SK-MEL-5 (cell line): ENCODE data around the gene SLC51A. TPM values are rescaled to one million over a fixed set of nuclear protein-coding genes. Genes with fewer than 3 reads are reported as not detected.
"Not testable (repeated sequence)": the region's sequence is repeated elsewhere in the genome, so short reads cannot be mapped to it uniquely, and the experiment has no call there.

Source experiments
- DNase-seq: peaks from one replicate; pipeline ENCODE4 v3.0.0-alpha.2; 2016; ENCODE audit warnings: low read depth, low spot score
- in situ Hi-C: cut with HindIII; loops from 2 replicates; pipeline ENCODE4 v1.10.0; 2016; ENCODE audit warnings: low sequenced_read_pairs, high pct_unique_total_duplicates, low pct_unique_long_range_greater_than_20kb
- total RNA-seq: library from RNA; depleted of rRNA; stranded (reverse); fragments of >200 nt; shearing (Covaris generic); gene quantifications from 2 replicates; pipeline ENCODE4 v1.2.3, GENCODE V29; 2014

SLC51A gene
- total RNA-seq, 1 experiment from 2014 or later: not detected

DNA sequence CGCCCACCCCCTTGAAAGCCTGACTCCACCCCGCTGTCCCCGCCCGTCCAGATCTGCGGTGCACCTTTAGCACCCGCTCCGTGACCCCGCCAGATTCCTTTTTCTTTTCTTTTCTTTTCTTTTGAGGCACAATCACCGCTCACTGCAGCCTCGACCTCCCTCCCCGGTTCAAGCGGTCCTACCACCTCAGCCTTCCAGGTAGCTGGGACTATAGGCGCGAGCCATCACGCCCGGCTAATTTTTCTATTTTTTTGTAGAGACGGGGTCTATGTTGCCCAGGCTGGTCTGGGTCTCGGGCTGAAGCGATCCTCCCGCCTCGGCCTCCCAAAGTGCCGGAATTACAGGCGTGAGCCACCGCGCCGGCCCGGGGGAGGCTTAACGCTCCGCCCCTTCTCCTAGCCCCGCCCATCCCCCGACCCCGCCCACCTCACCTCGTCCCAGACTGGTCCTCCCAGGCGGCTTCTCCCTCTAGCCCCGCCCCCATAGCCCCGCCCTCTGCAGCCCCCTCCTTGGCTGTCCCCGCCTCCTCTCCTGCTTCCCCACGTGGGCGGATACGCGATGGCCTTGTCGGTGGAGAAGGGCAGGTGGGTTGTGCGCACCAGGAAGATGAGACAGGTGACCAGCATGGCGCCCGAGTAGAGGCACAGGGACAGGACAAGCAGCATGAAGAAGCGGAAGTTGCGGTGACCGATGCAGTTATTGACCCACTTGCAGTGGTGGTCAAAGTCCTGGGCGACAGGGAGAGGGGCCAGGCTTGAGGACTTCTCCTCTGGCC lies 8.3 kb upstream of the SLC51A start:
- in situ Hi-C loops: no loop called here
- DNase-seq: peak; percentile 74

DNA sequence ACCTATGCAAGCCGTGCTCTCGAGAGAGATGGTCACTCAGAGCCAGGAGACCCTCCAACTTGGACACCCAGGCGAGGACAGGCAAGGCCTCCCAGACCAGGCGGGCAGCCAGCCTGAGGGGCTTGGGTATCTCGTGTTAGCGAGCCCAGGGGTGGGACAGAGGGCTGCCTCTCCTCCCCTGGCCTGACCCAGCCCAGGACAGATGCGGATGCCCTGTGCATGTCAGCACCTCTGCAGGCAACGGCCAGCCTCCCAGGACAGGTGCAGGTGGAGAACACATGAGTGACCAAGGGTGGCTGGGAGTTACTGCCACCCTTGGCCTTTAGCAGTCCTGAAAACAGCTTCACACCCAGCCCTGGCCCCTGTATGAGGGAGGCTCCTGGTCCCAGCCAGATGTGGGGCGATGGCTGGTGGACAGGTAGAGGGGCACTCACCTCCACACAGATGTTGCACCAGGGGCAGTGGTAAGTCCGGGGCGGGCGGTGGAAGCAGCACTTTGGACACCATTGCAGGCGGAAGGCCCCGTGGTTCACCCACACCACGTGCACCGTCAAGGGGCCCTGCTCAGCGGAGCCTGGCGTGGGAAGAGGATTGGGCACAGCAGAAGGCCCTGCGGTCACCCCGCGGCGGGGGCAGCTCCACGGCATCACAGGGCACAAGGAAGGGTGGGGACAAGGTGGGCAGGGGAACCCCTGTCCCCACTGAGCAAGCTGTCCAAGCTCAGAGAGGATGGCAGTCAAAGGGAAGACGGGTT lies 7.2 kb upstream of the SLC51A start:
- DNase-seq: no peak
- in situ Hi-C loops: no loop called here

DNA sequence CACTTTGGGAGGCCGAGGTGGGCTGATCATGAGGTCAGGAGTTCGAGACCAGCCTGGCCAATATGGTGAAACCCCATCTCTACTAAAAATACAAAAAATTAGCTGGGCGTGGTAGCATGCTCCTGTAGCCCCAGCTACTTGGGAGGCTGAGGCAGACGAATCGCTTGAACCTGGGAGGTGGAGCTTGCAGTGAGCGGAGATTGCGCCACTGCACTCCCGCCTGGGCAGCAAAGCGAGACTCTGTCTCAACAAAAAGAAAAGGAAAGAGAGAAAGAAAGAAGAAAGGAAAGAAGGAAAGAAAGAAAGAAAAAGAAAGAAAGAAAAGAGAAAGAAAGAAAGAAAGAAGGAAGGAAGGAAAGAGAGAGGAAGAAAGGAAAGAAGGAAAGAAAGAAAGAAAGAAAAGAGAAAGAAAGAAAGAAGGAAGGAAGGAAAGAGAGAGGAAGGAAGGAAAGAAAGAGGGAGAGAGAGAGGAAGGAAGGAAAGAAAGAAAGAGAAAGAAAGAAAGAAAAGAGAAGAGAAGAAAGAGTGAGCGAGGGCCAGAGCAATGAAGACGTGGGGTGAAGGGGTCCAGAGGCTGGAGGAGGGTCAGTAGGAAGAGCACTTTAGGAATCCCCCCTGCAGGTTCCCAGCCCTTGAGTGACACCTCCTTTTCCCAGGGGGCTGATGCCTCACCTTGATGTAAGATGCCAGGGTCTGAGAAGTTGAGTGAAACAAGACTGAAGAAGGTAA lies 6.2 kb upstream of the SLC51A start:
- in situ Hi-C loops: not testable (repeated sequence)

DNA sequence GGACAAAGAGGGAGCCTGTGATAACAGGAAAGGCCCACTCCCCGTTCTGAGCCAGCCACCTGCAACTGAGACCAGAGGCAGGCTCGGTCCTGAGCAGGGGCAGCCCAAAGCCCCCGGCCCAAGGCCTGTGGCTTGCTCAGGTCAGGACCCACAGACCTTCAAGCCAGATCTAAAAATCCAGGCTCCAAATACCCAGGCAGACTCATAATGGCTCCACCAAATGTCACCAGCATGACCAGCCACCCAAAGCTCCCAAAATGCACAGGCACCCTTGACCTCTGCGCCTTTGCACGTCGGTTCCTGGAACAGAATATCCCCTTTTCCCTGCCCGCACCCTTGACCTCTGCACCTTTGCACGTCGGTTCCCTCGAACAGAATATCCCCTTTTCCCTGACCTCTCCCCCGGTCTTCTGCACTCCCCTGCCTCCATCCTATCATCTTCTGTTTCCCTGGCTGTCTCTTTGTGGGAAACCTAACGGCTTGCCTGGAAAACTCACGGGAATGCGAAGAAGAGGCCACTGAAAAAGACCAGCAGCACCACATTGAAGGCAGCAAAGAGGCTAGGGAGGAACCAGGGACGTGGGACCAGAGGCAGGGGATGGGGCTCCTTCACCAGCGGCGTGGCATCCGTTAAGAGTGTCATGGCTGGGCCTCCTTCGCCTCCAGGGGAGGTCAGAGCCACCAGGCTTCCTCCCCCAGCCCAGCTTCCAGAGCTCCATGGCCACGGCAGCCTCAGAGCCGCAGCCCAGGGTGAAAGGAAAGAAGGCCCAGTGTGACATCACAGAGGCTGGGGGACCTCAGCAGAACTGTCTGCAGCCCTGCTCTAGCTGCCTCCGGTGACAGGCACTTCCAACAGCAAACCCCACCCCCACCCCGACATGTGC lies 5.4 kb upstream of the SLC51A start, which contains the start of gene ZDHHC19:
ZDHHC19 (minus strand) TSS at position 728 of the 884 bp plus-strand sequence; CDS start at position 643, 85 bp downstream.
- in situ Hi-C loops: no loop called here
- no peak for DNase-seq

More for the DNA sequence above, 6.2 kb upstream of the SLC51A start:
- not testable (repeated sequence) for DNase-seq

DNA sequence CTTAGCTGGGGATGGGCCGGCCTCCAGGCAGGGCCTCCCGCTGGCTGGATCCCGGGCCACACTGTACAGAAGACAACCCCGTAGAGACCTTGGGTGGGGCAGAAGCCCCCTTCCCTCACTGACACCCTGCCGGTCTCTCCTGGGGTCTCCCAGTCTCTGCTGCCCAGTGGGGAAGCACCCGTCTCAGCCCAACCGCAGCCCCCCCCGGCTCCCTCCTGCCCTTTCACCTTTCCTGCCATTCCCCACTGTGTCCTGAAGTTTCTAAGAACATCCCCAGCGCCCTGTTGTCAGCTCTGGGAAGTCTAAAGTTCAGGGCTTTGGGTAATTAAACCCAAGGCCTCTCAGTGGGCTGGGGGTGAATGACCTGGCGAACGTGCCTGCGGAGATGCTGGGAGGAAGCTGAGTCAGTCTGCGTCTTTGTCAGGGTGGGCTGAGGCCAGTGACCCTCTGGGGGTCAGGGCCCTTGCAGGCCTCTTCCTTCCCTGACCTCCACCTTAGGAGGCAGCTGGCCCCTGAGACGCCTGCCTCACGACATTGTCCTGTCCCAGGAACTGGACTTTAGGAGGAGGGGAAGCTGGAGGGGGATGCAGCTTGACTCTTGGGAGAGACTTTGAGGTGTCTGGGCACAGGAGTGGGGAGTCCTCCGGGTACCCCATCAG lies 1.4 kb upstream of the SLC51A start:
- in situ Hi-C loops: no loop called here
- DNase-seq: no peak

DNA sequence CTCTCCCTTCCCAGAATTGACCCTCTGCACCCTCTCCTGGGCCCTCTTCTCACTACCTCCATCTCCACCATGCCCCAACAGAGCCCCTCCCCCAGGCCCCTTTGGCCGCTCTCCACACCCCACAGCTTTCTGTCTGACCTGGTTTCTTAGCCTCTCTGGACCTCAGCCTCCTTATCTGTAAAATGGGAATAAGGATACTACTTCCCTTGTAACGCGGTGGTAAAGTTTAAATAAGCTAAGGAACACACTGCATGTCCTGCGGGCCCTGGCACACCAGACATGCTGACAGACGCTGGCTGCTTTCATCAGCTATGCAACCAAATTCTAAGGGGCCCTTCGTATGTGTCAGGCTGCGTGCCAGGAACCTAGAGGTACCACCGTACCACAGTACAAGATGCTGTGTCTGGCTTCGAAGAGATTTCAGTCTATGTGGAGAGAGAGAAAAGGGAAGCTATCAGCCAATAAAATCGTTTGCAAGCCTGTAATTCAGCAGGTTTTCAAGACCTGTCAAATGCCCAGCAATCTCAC lies 777 bp upstream of the SLC51A start:
- no peak for DNase-seq
- in situ Hi-C loops: no loop called here

DNA sequence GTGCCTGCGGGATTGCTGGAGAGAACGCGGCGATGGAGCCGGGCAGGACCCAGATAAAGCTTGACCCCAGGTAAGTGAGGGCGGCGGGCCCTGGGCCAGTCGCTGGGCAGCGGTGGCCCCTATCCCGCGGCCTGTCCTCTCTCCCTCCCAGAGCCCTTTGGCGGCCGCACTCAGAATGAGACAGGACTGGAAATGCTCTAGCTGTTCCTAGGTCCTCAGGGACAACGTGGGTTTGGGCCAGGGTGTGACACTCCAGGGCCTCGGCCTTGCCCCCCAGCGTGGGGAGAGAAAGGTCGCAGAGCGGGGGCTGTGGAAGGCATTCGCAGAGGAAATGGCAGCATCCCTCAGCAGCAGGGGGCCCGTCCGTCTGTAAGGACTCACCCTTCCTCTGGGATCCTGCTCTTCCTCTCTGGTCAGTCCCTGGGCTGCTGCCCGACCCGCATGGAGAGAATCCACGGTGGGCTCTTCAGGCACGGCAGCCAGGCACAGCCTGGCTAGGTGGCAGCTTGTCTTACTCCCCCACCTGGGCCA lies 412 bp downstream of the SLC51A start:
- in situ Hi-C loops: no loop called here
- no peak for DNase-seq

DNA sequence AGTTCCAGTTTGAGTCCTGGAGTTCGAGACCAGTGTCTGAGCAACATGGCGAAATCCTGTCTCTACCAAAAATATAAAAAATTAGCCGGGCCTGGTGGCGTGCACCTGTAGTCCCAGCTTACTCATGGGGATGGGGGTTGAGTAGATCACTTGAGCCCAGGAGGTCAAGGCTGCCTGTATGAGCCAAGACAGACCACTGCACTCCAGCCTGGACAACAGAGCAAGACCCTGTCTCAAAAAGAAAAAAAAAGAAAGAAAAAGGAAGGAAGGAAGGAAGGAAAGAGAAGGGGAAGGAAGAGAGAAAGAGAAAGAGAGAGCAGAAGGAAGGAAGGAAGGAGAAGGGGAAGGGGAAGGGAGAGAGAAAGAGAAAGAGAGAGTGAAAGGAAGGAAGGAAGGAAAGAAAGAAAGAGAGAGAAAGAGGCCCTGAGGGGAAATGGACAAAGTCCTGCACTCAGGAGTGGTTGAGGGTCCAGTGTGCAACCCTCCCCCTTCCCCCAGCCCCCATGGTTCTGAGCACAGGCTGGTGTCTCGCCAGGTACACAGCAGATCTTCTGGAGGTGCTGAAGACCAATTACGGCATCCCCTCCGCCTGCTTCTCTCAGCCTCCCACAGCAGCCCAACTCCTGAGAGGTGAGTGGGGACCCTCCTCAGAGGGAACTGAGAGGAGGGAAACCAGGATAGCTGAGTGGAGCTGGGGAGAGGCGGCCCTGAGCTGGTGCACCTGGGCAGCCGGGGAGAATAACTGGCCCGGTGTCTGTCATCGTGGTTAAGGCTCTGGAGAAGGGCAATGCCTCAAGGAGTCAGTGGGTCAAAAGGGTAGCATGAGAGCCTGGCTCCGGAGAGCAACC lies 1.2 kb downstream of the SLC51A start:
- in situ Hi-C loops: no loop called here
- DNase-seq: no peak

DNA sequence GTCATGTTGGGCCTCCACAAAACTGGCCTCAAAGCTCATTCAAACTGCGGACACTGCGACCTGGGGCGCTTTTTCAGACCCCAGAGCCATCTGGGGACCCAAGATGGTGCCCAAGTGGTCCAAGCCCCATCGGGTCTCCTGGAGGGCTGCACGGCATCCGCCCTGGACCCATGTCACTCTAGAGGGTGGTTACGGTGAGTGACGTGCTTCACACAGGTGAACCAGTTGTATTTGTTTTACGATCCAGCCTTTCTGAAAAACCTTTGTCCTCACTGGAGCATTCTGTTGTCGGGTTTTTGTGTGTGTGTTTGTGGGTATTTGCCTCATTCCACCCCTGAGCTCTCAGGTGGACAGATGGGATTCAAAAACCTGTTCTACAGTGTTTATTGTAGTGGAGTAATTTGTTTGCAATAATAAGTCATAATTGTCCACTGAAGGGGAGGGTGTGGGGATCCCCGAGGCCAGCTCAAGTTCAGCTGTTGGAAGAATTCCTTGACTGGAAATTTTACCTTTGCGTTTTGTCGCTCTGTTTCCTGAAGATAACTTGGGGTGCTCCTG lies 1.9 kb downstream of the SLC51A start:
- DNase-seq: no peak
- in situ Hi-C loops: no loop called here

DNA sequence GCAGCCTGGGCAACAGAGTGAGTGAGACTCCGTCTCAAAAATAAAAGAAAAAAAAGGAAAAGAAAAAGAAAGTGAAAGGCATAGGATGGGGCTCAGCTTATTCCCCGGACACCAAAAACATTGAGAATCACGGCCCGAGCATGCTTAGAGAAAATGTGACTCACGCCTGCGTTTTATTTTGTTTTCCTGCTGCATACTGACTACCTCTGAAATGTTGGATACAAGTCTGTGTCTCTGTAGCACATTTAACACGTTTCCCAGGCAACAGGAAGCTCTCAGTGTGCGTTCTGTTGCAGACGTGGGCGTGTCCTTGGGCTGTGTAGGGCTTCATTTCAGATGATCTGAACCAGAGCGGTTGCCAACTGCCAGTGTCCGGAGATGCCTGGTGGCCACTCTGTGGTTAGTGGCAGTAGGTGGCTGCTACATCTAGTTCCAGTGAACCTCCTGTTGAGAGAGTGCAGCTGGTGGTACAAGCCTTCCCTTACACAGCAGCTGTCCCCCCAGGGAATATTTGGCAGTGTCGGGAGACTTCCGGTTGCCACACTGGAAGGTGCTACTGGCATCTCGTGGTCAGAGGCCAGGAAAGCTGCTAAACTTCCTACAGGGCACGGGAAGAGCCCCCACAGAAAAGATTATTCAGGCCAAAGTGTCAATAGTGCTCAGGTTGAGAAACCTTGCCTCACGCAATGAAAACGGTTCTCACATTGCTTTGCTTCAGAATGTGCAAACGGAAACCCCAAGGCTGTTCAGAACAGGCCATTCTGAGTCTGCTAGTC lies 3.0 kb downstream of the SLC51A start:
- DNase-seq: peak; percentile 33
- in situ Hi-C loops: no loop called here

DNA sequence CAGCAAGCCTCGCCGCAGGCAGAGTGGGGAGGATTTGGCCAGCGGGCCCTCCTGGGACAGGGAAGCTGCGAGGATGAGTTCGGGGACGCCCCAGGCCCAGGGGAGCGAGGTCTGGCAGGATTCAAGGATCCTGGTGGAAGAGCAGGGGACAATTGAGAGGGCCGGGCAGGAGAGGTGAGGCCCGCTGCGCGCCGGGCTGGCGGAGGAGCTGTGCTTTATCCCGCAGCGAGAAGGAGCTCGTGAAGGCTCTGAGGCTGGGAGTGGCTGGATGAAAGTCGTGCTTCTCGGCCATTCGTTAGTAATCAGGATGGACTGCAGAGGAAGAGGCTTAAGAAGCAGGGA lies 3.6 kb downstream of the SLC51A start:
- DNase-seq: no peak
- in situ Hi-C loops: no loop called here

DNA sequence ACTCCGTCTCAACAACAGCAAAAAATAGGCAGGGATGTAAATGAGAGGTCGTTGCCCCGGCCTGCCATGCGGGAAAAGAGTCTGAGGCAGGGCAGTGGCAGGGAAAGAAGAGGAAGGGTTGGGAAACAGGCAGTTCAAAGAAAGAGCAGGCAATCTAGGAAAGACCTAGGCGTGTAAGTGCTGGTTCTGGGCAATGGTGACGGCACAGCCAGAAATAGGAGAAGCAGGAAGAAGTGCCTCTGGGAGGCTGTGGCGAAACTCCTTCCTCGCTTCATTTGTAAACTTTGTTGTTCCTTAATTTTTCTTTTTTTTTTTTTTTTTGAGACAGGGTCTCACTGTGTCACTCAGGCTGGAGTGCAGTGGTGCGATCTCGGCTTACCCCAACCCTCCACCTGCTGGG lies 4.3 kb downstream of the SLC51A start:
- in situ Hi-C loops: no loop called here

DNA sequence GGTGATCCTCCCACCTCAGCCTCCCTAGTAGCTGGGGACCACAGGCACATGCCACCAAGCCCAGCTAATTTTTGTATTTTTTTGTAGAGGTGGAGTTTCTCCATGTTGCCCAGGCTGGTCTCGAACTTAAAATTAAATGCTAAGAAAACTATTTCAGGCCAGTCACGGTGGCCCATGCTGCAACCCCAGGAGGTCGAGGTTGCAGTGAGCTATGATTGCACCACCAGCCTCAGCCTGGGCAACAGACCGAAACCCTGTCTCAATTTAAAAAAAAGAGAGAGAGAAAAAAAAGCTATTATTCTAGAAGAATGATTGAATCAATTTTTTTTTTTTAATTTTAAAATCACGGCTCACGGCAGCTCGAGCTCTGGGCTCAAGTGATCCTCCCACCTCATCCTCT lies 4.7 kb downstream of the SLC51A start:
- in situ Hi-C loops: no loop called here
- no peak for DNase-seq

More for the DNA sequence above, 4.3 kb downstream of the SLC51A start:
- no peak for DNase-seq

DNA sequence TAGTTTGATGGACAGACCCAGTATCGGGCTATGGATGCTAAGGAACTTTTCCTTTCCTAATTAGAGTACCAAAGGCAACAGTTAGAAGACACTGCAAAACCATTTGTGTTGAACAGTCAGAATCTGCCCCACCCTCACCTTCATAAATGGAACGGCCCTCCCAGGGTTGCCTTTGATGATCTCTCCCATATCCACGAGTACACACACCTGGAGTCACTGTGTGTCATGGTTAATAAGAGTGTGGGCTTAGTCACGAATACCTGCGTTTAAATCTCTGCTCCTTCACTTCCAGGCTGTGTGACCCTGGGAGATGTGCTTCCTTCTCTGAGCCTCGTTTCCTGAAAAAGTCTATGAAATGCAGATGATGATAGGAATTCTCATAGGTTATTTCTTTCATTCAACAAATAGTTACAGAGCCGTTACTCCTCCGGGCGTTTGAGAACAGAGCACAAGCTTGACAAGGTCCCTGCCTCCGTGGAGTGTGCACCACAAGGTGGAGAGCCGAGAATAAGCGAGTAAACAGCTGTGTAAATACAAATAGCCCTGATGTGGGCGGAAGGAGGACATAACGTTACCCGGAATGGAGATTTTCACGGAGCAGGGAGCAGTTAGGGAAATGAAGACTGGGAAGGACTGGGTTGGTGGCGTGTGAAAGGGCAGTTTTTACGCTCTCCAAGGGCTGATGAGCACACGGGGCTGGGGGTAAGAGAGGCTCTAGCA lies 6.7 kb downstream of the SLC51A start:
- no peak for DNase-seq
- in situ Hi-C loops: no loop called here
